ENCODE measurements around the gene AGRN.

- TF ChIP-seq, protein P1, sequence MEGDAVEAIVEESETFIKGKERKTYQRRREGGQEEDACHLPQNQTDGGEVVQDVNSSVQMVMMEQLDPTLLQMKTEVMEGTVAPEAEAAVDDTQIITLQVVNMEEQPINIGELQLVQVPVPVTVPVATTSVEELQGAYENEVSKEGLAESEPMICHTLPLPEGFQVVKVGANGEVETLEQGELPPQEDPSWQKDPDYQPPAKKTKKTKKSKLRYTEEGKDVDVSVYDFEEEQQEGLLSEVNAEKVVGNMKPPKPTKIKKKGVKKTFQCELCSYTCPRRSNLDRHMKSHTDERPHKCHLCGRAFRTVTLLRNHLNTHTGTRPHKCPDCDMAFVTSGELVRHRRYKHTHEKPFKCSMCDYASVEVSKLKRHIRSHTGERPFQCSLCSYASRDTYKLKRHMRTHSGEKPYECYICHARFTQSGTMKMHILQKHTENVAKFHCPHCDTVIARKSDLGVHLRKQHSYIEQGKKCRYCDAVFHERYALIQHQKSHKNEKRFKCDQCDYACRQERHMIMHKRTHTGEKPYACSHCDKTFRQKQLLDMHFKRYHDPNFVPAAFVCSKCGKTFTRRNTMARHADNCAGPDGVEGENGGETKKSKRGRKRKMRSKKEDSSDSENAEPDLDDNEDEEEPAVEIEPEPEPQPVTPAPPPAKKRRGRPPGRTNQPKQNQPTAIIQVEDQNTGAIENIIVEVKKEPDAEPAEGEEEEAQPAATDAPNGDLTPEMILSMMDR (conservative IDR thresholded peaks at IDR 0.05 in 1 of 2, IDR thresholded peaks at IDR 0.05 in 1 of 2; ENCODE audit: extremely low read depth in 1 of 2, insufficient read depth in 1 of 2, low read depth in 1 of 2, low read length in 2 of 2), result no peak
- TF ChIP-seq EZH2 (IDR thresholded peaks at IDR 0.05; ENCODE audit: borderline replicate concordance, low read length), result no peak
Measured at GRCh38 chr1:972726-973458, 47.0 kb upstream of the AGRN start.

Measured in mammary epithelial cell (primary cell).